ENCODE data around the gene PLEKHG2. TPM values are rescaled to one million over a fixed set of nuclear protein-coding genes. Genes with fewer than 3 reads are reported as not detected.

PLEKHG2 gene
- total RNA-seq, 1 experiment from 2014 or later, result 27.9 TPM

GRCh38 chr19:39397360-39398296 lies 14.8 kb upstream of the PLEKHG2 start:
- Histone ChIP-seq H3K4me3 (no peak overlapping the region), H3K27ac (no peak overlapping the region), H3K4me1 (peaks cover 7% of the 10 kb centered on the region; the same call in 1 of the 2 replicates), H3K27me3 (no peaks in the 10 kb centered on the region), H3K36me3 (no peaks in the 10 kb centered on the region), H3K9me3 (replicated peaks) (no peaks in the 10 kb centered on the region)
- DNase-seq, result peak; percentile 87 to 94

- Histone ChIP-seq H3K36me3 (no peaks in the 10 kb centered on the region), H3K4me3 (no peak overlapping the region), H3K27ac (no peak overlapping the region), H3K4me1 (peaks cover 7% of the 10 kb centered on the region; the same call in 1 of the 2 replicates), H3K9me3 (replicated peaks) (no peaks in the 10 kb centered on the region), H3K27me3 (no peaks in the 10 kb centered on the region)
- DNase-seq, result no peak
Observed at GRCh38 chr19:39398297-39398864, 14.1 kb upstream of the PLEKHG2 start.

- H3K27ac ChIP-seq, result no peak overlapping the region
- no peaks in the 10 kb centered on the region for H3K36me3 ChIP-seq
- H3K4me3 ChIP-seq, result no peak overlapping the region
Observed at GRCh38 chr19:39399668-39400050, 12.8 kb upstream of the PLEKHG2 start.

GRCh38 chr19:39400061-39400460 lies 12.4 kb upstream of the PLEKHG2 start:
- Histone ChIP-seq H3K4me3 (no peak overlapping the region), H3K9me3 (replicated peaks) (no peaks in the 10 kb centered on the region)
- DNase-seq, result no peak

More at GRCh38 chr19:39399668-39400050, 12.8 kb upstream of the PLEKHG2 start:
- no peak for DNase-seq
- Histone ChIP-seq H3K4me1 (peaks cover 12% of the 10 kb centered on the region), H3K9me3 (replicated peaks) (no peaks in the 10 kb centered on the region), H3K27me3 (no peaks in the 10 kb centered on the region)

GRCh38 chr19:39401070-39401548 lies 11.4 kb upstream of the PLEKHG2 start:
- no peak for DNase-seq
- Histone ChIP-seq H3K36me3 (no peaks in the 10 kb centered on the region), H3K9me3 (replicated peaks) (no peaks in the 10 kb centered on the region), H3K27me3 (no peaks in the 10 kb centered on the region), H3K27ac (no peak overlapping the region), H3K4me1 (peaks cover 12% of the 10 kb centered on the region), H3K4me3 (no peak overlapping the region)

More at GRCh38 chr19:39400061-39400460, 12.4 kb upstream of the PLEKHG2 start:
- Histone ChIP-seq H3K4me1 (peaks cover 12% of the 10 kb centered on the region), H3K27me3 (no peaks in the 10 kb centered on the region), H3K27ac (no peak overlapping the region), H3K36me3 (no peaks in the 10 kb centered on the region)

- H3K4me3 ChIP-seq, result peak overlapping the region; percentile 68
- peaks cover 12% of the 10 kb centered on the region for H3K4me1 ChIP-seq
- DNase-seq, result no peak
- no peak overlapping the region; the same call in 1 of the 2 replicates for H3K27ac ChIP-seq
- no peaks in the 10 kb centered on the region for H3K36me3 ChIP-seq
- H3K9me3 ChIP-seq (replicated peaks), result no peaks in the 10 kb centered on the region
- H3K27me3 ChIP-seq, result no peaks in the 10 kb centered on the region
Observed at GRCh38 chr19:39401549-39402345, 10.7 kb upstream of the PLEKHG2 start.

- H3K36me3 ChIP-seq, result no peaks in the 10 kb centered on the region
- no peaks in the 10 kb centered on the region for H3K9me3 ChIP-seq (replicated peaks)
- H3K4me1 ChIP-seq, result peaks cover 9% of the 10 kb centered on the region
- peak; percentile 91 for DNase-seq
- H3K27me3 ChIP-seq, result no peaks in the 10 kb centered on the region
- H3K4me3 ChIP-seq, result peak overlapping the region; percentile 68
- peak overlapping the region; percentile 79 for H3K27ac ChIP-seq
Observed at GRCh38 chr19:39402346-39403300, 9.8 kb upstream of the PLEKHG2 start.

- H3K9me3 ChIP-seq (replicated peaks), result no peaks in the 10 kb centered on the region
- H3K27ac ChIP-seq, result peak overlapping the region; percentile 79
- no peaks in the 10 kb centered on the region for H3K27me3 ChIP-seq
- H3K4me1 ChIP-seq, result peaks cover 9% of the 10 kb centered on the region
- H3K36me3 ChIP-seq, result no peaks in the 10 kb centered on the region
- H3K4me3 ChIP-seq, result peak overlapping the region; percentile 68
- DNase-seq, result peak; percentile 95 to 96
Observed at GRCh38 chr19:39403331-39404312, 8.8 kb upstream of the PLEKHG2 start.

- Histone ChIP-seq H3K4me3 (no peak overlapping the region), H3K27ac (no peak overlapping the region), H3K4me1 (peaks cover 15% of the 10 kb centered on the region), H3K36me3 (no peaks in the 10 kb centered on the region), H3K27me3 (no peaks in the 10 kb centered on the region), H3K9me3 (replicated peaks) (no peaks in the 10 kb centered on the region)
- no peak for DNase-seq
Observed at GRCh38 chr19:39405261-39405957, 7.1 kb upstream of the PLEKHG2 start.

- no peaks in the 10 kb centered on the region for H3K27me3 ChIP-seq
Observed at GRCh38 chr19:39405958-39406655, 6.4 kb upstream of the PLEKHG2 start.

GRCh38 chr19:39406656-39407409 lies 5.6 kb upstream of the PLEKHG2 start, which contains the start of gene ZFP36:
Gene ZFP36, plus strand, starts transcription at chr19:39406847. Its CDS starts 58 bp downstream, at chr19:39406905.
- peak; percentile 83 to 90 for DNase-seq
- peak within 1 kb of the TSS; percentile 32; the same call in 1 of the 2 replicates for H3K27ac ChIP-seq
- H3K9me3 ChIP-seq (replicated peaks), result no peaks in the 10 kb centered on the region
- H3K27me3 ChIP-seq, result no peaks in the 10 kb centered on the region
- peaks cover 23% of the 10 kb centered on the region for H3K4me1 ChIP-seq
- no peaks in the 10 kb centered on the region for H3K36me3 ChIP-seq
- peak within 1 kb of the TSS; percentile 96 for H3K4me3 ChIP-seq

More at GRCh38 chr19:39405958-39406655, 6.4 kb upstream of the PLEKHG2 start:
- peaks cover 18% of the 10 kb centered on the region for H3K4me1 ChIP-seq
- H3K9me3 ChIP-seq (replicated peaks), result no peaks in the 10 kb centered on the region
- DNase-seq, result peak in 1 of 2 experiments; percentile 77
- peak overlapping the region; percentile 96 for H3K4me3 ChIP-seq
- H3K27ac ChIP-seq, result no peak overlapping the region; the same call in 1 of the 2 replicates
- no peaks in the 10 kb centered on the region for H3K36me3 ChIP-seq

Measured in SJCRH30 (cell line).